Stimulated activated CD4-positive, alpha-beta T cell treated with anti-CD3 and anti-CD28 coated beads, Interleukin-2, amount 100 ng/mL, for 48 hours (primary cell): ENCODE results near the gene RASGRP1.
"Not testable (repeated sequence)": the region's sequence is repeated elsewhere in the genome, so short reads cannot be mapped to it uniquely, and the experiment has no call there.

Experiments
- DNase-seq, 2 donors: peaks; one replicate each; pipeline ENCODE4 v3.0.0-alpha.2; 2020

Gene RASGRP1

GRCh38 chr15:38564557-38565286 lies at the start of gene RASGRP1:
TSS of gene RASGRP1 (minus strand) at chr15:38564814. CDS start at chr15:38564628, 186 bp downstream.
- peak; percentile 73 to 79 for DNase-seq

- no peak for DNase-seq
Observed at GRCh38 chr15:38613085-38613484, 48.5 kb upstream of the RASGRP1 start.

GRCh38 chr15:38612159-38612863 lies 47.7 kb upstream of the RASGRP1 start:
- DNase-seq, result peak; percentile 44 to 54

GRCh38 chr15:38611228-38611627 lies 46.6 kb upstream of the RASGRP1 start:
- DNase-seq, result peak; percentile 45 to 47

- DNase-seq, result peak; percentile 45 to 49
Observed at GRCh38 chr15:38610748-38611147, 46.1 kb upstream of the RASGRP1 start.

- DNase-seq, result no peak
Observed at GRCh38 chr15:38609097-38609738, 44.6 kb upstream of the RASGRP1 start.

GRCh38 chr15:38608682-38609081 lies 44.1 kb upstream of the RASGRP1 start:
- DNase-seq, result no peak

- no peak for DNase-seq
Observed at GRCh38 chr15:38605744-38606143, 41.1 kb upstream of the RASGRP1 start.

- no peak for DNase-seq
Observed at GRCh38 chr15:38603672-38604071, 39.1 kb upstream of the RASGRP1 start.

- no peak for DNase-seq
Observed at GRCh38 chr15:38602910-38603670, 38.5 kb upstream of the RASGRP1 start.

GRCh38 chr15:38600236-38600635 lies 35.6 kb upstream of the RASGRP1 start:
- no peak for DNase-seq

GRCh38 chr15:38598749-38599148 lies 34.1 kb upstream of the RASGRP1 start:
- no peak for DNase-seq

GRCh38 chr15:38597219-38597800 lies 32.7 kb upstream of the RASGRP1 start:
- DNase-seq, result no peak

- DNase-seq, result no peak
Observed at GRCh38 chr15:38593524-38593923, 28.9 kb upstream of the RASGRP1 start.

- DNase-seq, result no peak
Observed at GRCh38 chr15:38589502-38589901, 24.9 kb upstream of the RASGRP1 start.

- no peak for DNase-seq
Observed at GRCh38 chr15:38588672-38589071, 24.1 kb upstream of the RASGRP1 start.

GRCh38 chr15:38587214-38587613 lies 22.6 kb upstream of the RASGRP1 start:
- DNase-seq, result no peak

- DNase-seq, result not testable (repeated sequence)
Observed at GRCh38 chr15:38586005-38586404, 21.4 kb upstream of the RASGRP1 start.

GRCh38 chr15:38578626-38579025 lies 14.0 kb upstream of the RASGRP1 start:
- no peak for DNase-seq

- DNase-seq, result no peak
Observed at GRCh38 chr15:38577424-38577987, 12.9 kb upstream of the RASGRP1 start.

GRCh38 chr15:38576837-38577236 lies 12.2 kb upstream of the RASGRP1 start:
- DNase-seq, result no peak

GRCh38 chr15:38576261-38576660 lies 11.6 kb upstream of the RASGRP1 start:
- no peak for DNase-seq
